PC-3 (cell line): ENCODE measurements around the gene THNSL1. TPM values are rescaled to one million over a fixed set of nuclear protein-coding genes. Genes with fewer than 3 reads are reported as not detected.

Source experiments
- ATAC-seq: fragments of 200-7000 bp; cut with Tn5 transposase; 2 replicates; pipeline ENCODE4 v1.9.1; 2020; ENCODE audit warnings: mild to moderate bottlenecking, moderate library complexity
- BruUV-seq: library from RNA; stranded (reverse); fragments of 400-500 nt; replicated peaks from 2 replicates; lab custom pipeline; 2021; lab: Mats Ljungman, UMichigan
- CTCF ChIA-PET: fragments of 300-600 bp; sonication (Branson Sonifier 250); formaldehyde crosslinking; loops from one replicate; lab custom pipeline; 2022; ENCODE audit warnings: antibody characterized with exemption; lab: Charles Lee
- POLR2A ChIA-PET: fragments of 300-600 bp; sonication (Branson Sonifier 250); formaldehyde crosslinking; loops from one replicate; lab custom pipeline; 2022; ENCODE audit warnings: antibody characterized with exemption; ENCODE audit not compliant: unreplicated experiment; lab: Charles Lee
- DNase-seq: peaks from one replicate; pipeline ENCODE4 v3.0.0-alpha.2; 2015
- H2AFZ ChIP-seq: fragments of 300-600 bp; sonication (generic); 2 replicates; pipeline ENCODE4 v1.6.0; 2016; ENCODE audit warnings: antibody characterized with exemption, low read length
- H3F3A ChIP-seq: fragments of 300-600 bp; sonication (generic); one replicate; pipeline ENCODE4 v1.6.0; 2017; ENCODE audit warnings: antibody characterized with exemption, low read length, control low read depth, mild to moderate bottlenecking; ENCODE audit not compliant: unreplicated experiment
- H3K27ac ChIP-seq: fragments of 300-600 bp; sonication (generic); 2 replicates; pipeline ENCODE4 v1.5.1; 2016; ENCODE audit warnings: mild to moderate bottlenecking, low read length
- H3K27me3 ChIP-seq: fragments of 300-600 bp; sonication (generic); 2 replicates; pipeline ENCODE4 v1.6.1; 2016; ENCODE audit warnings: low read length, mixed read lengths
- H3K36me3 ChIP-seq: fragments of 300-600 bp; sonication (generic); 2 replicates; pipeline ENCODE4 v1.6.1; 2016; ENCODE audit warnings: low read depth, mixed run types, low read length, mixed read lengths
- H3K4me1 ChIP-seq: fragments of 300-600 bp; sonication (generic); 2 replicates; pipeline ENCODE4 v1.5.1; 2016; ENCODE audit warnings: low read length; ENCODE audit not compliant: insufficient read depth
- H3K4me2 ChIP-seq: fragments of 300-600 bp; sonication (generic); 2 replicates; pipeline ENCODE4 v1.6.0; 2016; ENCODE audit warnings: low read length
- H3K4me3 ChIP-seq: fragments of 300-600 bp; sonication (generic); 2 replicates; pipeline ENCODE4 v1.5.1; 2016; ENCODE audit warnings: mild to moderate bottlenecking, low read length, mixed read lengths
- H3K79me2 ChIP-seq: fragments of 300-600 bp; sonication (generic); 2 replicates; pipeline ENCODE4 v1.6.1; 2017; ENCODE audit warnings: low read length, mixed read lengths
- H3K9ac ChIP-seq: fragments of 300-600 bp; sonication (generic); 2 replicates; pipeline ENCODE4 v1.6.0; 2016; ENCODE audit warnings: mild to moderate bottlenecking, low read length
- H3K9me2 ChIP-seq: fragments of 300-600 bp; sonication (generic); replicated peaks from 2 replicates; pipeline ENCODE4 v1.6.1; 2016; ENCODE audit warnings: mixed run types, low read length, mixed read lengths
- H3K9me3 ChIP-seq: fragments of 300-600 bp; sonication (generic); 2 replicates; pipeline ENCODE4 v1.6.1; 2016; ENCODE audit warnings: low read length, mixed read lengths
- H4K20me1 ChIP-seq: fragments of 300-600 bp; sonication (generic); 2 replicates; pipeline ENCODE4 v1.6.1; 2016; ENCODE audit warnings: low read length, mixed read lengths
- EZH2 ChIP-seq: fragments of 300-600 bp; sonication (generic); IDR thresholded peaks from one replicate; pipeline ENCODE4 v1.6.1; 2017; ENCODE audit warnings: antibody characterized with exemption, mild to moderate bottlenecking, low read length; ENCODE audit not compliant: unreplicated experiment
- EZH2phosphoT487 ChIP-seq: fragments of 300-600 bp; sonication (generic); IDR thresholded peaks from 2 replicates; pipeline ENCODE4 v1.6.1; 2018; ENCODE audit warnings: mild to moderate bottlenecking, antibody characterized with exemption, low read length, borderline replicate concordance
- intact Hi-C: fragments of 100-400 bp; cut with micrococcal nuclease; formaldehyde crosslinking; loops from 2 replicates; pipeline ENCODE4 v1.9.0; 2023
- total RNA-seq: library from RNA; depleted of rRNA; stranded (reverse); fragments of >200 nt; gene quantifications from 2 replicates; pipeline ENCODE4 v1.2.3, GENCODE V29; 2014
- TF ChIP-seq, protein P1 (sequence below): fragments of 300-600 bp; sonication (generic); conservative IDR thresholded peaks from 2 replicates; pipeline ENCODE4 v1.5.1; 2017; ENCODE audit warnings: antibody characterized with exemption, low read depth, mild to moderate bottlenecking, low read length

The THNSL1 gene
- total RNA-seq, 1 experiment from 2014 or later = 2.7 TPM

DNA sequence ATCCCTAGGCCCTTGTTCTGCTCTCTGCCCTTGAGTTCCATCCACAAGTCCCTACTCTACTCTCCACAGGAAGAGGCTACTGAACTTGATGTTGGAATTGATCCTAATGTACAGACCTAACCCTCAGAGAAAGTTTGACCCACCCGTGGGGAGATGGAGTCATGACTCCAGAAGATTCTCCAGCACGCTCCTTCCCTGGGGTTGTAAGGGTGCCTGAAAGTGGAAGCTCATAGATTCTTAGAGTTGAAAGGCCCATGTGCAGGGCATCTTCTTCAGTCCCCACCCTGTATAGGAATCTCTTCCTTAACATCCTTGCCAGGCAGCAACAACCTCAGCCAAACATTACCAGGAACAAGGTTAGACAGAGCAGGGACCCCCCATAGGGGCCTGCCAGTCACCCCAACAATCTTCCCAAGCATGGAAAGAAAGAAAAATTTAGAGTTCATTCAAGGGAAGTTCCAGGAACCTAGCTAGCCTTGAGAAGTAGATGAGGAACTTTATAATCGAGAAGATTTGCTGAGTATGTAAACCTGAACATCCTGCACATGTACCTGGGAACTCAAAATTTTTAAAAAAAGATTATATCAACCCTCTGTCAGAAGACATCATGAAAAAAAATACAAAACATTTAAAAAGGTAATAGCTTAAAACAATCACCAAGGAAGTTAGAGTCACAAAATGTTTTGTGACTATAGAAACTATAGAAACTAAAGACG, 49.5 kb downstream of the THNSL1 start:
- Histone ChIP-seq H3F3A (no peaks in the 10 kb centered on the region), H3K79me2 (no peaks in the 10 kb centered on the region), H3K9me2 (no peaks in the 10 kb centered on the region), H3K27me3 (no peaks in the 10 kb centered on the region), H3K9me3 (no peaks in the 10 kb centered on the region), H2AFZ (no peak overlapping the region), H3K9ac (no peak overlapping the region), H3K27ac (no peak overlapping the region), H3K4me3 (no peak overlapping the region), H3K36me3 (no peaks in the 10 kb centered on the region), H3K4me2 (no peak overlapping the region), H3K4me1 (peaks cover 15% of the 10 kb centered on the region), H4K20me1 (no peaks in the 10 kb centered on the region)
- intact Hi-C loops = no loop called here
- ATAC-seq (no peak), DNase-seq (no peak)
- ChIA-PET POLR2A (no interaction called here), CTCF (no interaction called here)
- TF ChIP-seq EZH2phosphoT487 = no peak
- TF ChIP-seq, protein P1, sequence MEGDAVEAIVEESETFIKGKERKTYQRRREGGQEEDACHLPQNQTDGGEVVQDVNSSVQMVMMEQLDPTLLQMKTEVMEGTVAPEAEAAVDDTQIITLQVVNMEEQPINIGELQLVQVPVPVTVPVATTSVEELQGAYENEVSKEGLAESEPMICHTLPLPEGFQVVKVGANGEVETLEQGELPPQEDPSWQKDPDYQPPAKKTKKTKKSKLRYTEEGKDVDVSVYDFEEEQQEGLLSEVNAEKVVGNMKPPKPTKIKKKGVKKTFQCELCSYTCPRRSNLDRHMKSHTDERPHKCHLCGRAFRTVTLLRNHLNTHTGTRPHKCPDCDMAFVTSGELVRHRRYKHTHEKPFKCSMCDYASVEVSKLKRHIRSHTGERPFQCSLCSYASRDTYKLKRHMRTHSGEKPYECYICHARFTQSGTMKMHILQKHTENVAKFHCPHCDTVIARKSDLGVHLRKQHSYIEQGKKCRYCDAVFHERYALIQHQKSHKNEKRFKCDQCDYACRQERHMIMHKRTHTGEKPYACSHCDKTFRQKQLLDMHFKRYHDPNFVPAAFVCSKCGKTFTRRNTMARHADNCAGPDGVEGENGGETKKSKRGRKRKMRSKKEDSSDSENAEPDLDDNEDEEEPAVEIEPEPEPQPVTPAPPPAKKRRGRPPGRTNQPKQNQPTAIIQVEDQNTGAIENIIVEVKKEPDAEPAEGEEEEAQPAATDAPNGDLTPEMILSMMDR = no peak
- no peak for TF ChIP-seq EZH2
- no TSS peak for BruUV-seq

DNA sequence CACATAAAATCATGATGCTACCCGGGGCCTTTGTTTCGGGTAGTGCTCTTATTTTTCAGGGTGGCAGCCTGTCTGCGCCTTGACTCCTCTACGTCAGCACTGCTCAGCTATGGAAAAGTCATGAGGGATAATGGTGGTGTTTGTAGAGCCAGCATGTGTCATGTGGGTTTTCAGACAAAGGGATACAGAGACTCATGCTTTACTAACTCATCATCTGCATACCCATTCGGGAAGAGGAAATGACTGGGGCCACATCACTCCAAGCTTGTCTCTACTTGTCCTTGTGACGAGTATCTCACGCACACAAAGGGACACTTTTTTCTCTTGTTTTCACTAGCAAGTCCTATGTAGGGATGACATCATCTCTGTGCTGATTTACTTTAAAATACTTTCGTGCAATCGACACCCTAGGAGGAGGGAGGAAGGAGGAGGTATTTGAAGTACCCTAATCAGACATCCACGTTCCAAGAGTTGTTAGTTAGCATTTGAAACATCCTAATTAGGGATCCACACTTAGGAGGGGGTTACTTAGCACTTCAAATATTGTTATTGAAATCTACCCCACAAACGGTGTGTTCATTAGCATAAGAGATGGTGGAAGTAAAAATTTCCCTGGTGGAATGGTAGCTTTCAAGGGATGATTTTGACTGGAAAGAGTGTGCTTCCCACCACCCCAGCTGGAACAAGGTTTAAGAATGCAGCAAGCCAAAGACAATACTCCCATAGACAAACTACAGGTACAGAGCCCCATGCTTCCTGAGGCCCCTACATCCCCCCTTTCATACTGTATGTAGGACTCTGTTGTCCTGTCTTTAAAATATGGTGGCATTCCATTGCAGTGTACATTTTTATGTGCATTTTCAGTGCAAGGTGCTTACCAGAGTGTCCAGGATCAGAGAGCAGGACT, 52.0 kb downstream of the THNSL1 start:
- DNase-seq (peak; percentile 33), ATAC-seq (no peak)
- BruUV-seq = no TSS peak
- no peak for TF ChIP-seq EZH2phosphoT487
- no peak for TF ChIP-seq EZH2
- TF ChIP-seq, protein P1 = no peak
- intact Hi-C loops = no loop called here
- 0 out of 2 replicates have a peak overlapping the region, but pooled peaks have one; percentile 38 for H2AFZ ChIP-seq
- no peaks in the 10 kb centered on the region for H3F3A ChIP-seq
- no peaks in the 10 kb centered on the region for H3K4me1 ChIP-seq
- ChIA-PET CTCF (interaction anchor here (1.1 kb wide), 1 partner anchor 13 kb away, joined by 3 read pairs; no protein-coding TSS in a partner anchor), POLR2A (no interaction called here)
- H4K20me1 ChIP-seq = no peaks in the 10 kb centered on the region
- H3K79me2 ChIP-seq = no peaks in the 10 kb centered on the region
- no peaks in the 10 kb centered on the region for H3K36me3 ChIP-seq
- H3K27me3 ChIP-seq = no peaks in the 10 kb centered on the region
- no peak overlapping the region for H3K9ac ChIP-seq
- no peak overlapping the region for H3K4me3 ChIP-seq
- H3K9me3 ChIP-seq = no peaks in the 10 kb centered on the region
- no peaks in the 10 kb centered on the region for H3K9me2 ChIP-seq
- peak overlapping the region; percentile 25; the same call in 1 of the 2 replicates for H3K27ac ChIP-seq
- no peak overlapping the region for H3K4me2 ChIP-seq
